AG04450 (cell line): ENCODE results near the gene CCP110. TPM values are rescaled to one million over a fixed set of nuclear protein-coding genes. Genes with fewer than 3 reads are reported as not detected.

Experiments used
- CTCF ChIA-PET: fragments of 300-600, 350-600 bp; formaldehyde crosslinking; extraction: SDS; loops from one replicate; lab custom pipeline; 2022; ENCODE audit warnings: antibody characterized with exemption, inconsistent platforms; lab: Charles Lee
- POLR2A ChIA-PET: fragments of 350-600 bp; formaldehyde crosslinking; extraction: SDS; loops from one replicate; lab custom pipeline; 2021; ENCODE audit warnings: antibody characterized with exemption, inconsistent platforms; lab: Yijun Ruan, JAX
- DNase-seq: peaks from one replicate; pipeline ENCODE4 v3.0.0-alpha.2; 2011; ENCODE audit warnings: low read depth, low spot score
- H3K27ac ChIP-seq: one replicate; pipeline ENCODE4 v1.5.1; 2012; ENCODE audit warnings: low read depth, low read length, control low read depth
- H3K27me3 ChIP-seq: one replicate; pipeline ENCODE4 v1.6.0; 2012; ENCODE audit warnings: low read length; ENCODE audit not compliant: control insufficient read depth, insufficient read depth
- H3K4me3 ChIP-seq: 2 replicates; pipeline ENCODE4 v1.5.1; 2011; ENCODE audit warnings: mild to moderate bottlenecking, low read depth, low read length, control low read depth
- H3K9me3 ChIP-seq: 2 replicates; pipeline ENCODE4 v1.5.1; 2012; ENCODE audit warnings: low read length; ENCODE audit not compliant: control insufficient read depth, insufficient read depth
- polyA plus RNA-seq: library from polyadenylated mRNA; depleted of rRNA; stranded (reverse); fragments of >200 nt; gene quantifications from 2 replicates; pipeline ENCODE4 v1.2.3, GENCODE V29; 2011
- TF ChIP-seq, protein P1 (sequence below): IDR thresholded peaks from 2 replicates; pipeline ENCODE4 v1.5.1; 2011; ENCODE audit warnings: low read depth, low read length, control low read depth, inconsistent platforms

The CCP110 gene
- polyA plus RNA-seq, 1 experiment, result 8.5 TPM

DNA sequence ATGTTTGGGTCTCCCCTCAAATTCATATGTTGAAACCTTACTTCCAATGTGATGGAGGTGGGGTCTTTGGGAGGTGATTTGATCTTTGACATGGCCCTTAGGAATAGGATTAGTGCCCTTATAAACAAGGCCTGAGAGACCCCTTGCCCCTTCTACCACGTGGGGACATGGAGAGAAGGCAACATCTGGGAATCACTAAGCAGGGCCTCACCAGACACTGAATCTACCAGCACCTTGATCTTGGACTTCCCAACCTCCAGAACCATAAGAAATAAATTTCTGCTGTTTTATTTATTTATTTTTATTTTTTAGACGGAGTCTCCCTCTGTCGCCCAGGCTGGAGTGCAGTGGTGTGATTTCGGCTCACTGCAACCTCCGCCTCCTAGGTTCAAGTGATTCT is 42.0 kb upstream of the CCP110 start:
- no peak overlapping the region for H3K27ac ChIP-seq
- no peaks in the 10 kb centered on the region for H3K9me3 ChIP-seq
- no peak overlapping the region for H3K4me3 ChIP-seq
- CTCF ChIA-PET, result interaction anchor here (0.6 to 0.9 kb wide), 2 partner anchors 21 to 25 kb away, joined by 3 to 4 read pairs; no protein-coding TSS in a partner anchor
- POLR2A ChIA-PET, result no interaction called here
- DNase-seq, result no peak
- H3K27me3 ChIP-seq, result no peaks in the 10 kb centered on the region
- TF ChIP-seq, protein P1, sequence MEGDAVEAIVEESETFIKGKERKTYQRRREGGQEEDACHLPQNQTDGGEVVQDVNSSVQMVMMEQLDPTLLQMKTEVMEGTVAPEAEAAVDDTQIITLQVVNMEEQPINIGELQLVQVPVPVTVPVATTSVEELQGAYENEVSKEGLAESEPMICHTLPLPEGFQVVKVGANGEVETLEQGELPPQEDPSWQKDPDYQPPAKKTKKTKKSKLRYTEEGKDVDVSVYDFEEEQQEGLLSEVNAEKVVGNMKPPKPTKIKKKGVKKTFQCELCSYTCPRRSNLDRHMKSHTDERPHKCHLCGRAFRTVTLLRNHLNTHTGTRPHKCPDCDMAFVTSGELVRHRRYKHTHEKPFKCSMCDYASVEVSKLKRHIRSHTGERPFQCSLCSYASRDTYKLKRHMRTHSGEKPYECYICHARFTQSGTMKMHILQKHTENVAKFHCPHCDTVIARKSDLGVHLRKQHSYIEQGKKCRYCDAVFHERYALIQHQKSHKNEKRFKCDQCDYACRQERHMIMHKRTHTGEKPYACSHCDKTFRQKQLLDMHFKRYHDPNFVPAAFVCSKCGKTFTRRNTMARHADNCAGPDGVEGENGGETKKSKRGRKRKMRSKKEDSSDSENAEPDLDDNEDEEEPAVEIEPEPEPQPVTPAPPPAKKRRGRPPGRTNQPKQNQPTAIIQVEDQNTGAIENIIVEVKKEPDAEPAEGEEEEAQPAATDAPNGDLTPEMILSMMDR, result no peak

DNA sequence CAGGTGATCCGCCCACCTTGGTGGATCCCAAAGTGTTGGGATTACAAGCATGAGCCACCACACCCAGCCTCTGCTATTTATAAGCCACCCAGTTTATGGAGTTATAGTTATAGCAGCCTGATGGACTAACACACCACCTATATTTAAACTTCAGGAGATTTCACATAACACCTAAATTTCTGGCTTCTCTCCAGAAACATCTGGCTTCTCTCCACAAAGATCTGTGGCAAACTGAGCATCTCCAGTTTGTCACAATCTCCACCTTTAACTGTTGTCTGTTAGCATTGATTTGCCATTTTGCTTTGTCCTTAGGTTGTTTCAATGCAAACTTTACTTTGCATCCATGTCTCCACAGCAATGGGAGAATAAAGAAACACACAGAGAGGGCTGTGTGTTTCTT is 41.5 kb upstream of the CCP110 start:
- Histone ChIP-seq H3K4me3 (no peak overlapping the region), H3K27me3 (no peaks in the 10 kb centered on the region), H3K9me3 (no peaks in the 10 kb centered on the region), H3K27ac (no peak overlapping the region)
- ChIA-PET CTCF (no interaction called here), POLR2A (no interaction called here)
- TF ChIP-seq, protein P1, result no peak
- DNase-seq, result no peak

DNA sequence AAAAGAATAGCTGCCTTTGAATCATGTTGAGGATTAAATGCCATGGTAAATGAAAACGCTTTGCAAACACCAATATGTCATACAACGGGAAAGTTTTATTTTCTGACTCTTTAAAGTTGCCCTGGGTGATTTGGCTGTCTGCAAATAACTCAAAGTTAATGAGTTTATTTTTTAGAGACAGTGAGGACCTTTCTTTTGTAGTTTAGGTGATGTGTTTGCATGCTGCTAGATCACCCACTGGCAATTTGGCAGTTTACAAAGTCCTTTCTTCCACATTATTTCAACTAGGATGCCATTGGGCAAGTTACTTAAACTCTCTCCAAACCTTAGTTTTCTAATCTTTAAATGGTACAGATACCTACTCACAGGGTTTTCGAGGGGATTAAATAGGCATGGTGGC is 39.6 kb upstream of the CCP110 start:
- CTCF ChIA-PET, result no interaction called here
- POLR2A ChIA-PET, result no interaction called here
- DNase-seq, result no peak
- Histone ChIP-seq H3K9me3 (no peaks in the 10 kb centered on the region), H3K4me3 (no peak overlapping the region), H3K27me3 (no peaks in the 10 kb centered on the region), H3K27ac (no peak overlapping the region)
- TF ChIP-seq, protein P1, result no peak

DNA sequence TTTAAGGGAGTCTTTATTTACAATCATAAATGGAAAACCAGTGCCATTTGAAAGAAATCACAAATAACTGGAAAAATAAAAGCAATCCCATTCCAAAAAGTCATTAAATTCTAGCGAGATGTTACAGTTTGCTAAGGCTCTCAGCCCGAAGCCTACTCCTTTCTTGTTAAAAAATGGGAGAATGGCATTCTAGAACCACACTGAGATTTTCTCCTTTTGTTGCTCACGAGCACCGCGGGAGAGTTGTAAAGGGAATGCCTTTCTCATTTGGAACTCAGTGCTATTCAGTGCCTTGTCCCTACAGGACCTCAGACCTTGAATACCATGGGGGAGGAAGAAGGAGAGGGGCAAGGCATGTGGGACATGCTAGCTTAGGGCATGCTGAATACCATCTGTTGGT is 38.1 kb upstream of the CCP110 start:
- CTCF ChIA-PET, result no interaction called here
- Histone ChIP-seq H3K27me3 (no peaks in the 10 kb centered on the region), H3K9me3 (no peaks in the 10 kb centered on the region), H3K27ac (no peak overlapping the region), H3K4me3 (no peak overlapping the region)
- TF ChIP-seq, protein P1, result no peak
- POLR2A ChIA-PET, result no interaction called here
- no peak for DNase-seq

DNA sequence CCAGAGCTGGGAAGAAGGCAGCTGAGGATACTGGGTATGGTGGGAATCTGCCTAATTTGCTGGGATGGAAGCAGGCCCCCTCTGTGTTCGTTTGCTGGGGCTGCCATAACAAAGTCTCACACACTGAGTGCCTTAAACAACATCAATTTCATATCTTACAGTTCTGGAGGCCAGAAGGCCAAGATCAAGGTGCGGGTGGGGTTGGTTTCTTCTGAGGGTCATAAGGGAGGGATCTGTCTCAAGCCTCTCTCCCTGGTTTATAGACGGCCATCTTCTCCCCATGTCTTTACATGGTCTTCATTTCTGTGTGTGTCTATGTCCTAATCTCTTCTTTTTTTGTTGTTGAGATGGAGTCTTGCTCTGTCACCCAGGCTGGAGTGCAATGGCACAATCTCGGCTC is 37.7 kb upstream of the CCP110 start:
- Histone ChIP-seq H3K27ac (no peak overlapping the region), H3K9me3 (no peaks in the 10 kb centered on the region), H3K4me3 (no peak overlapping the region), H3K27me3 (no peaks in the 10 kb centered on the region)
- TF ChIP-seq, protein P1, result no peak
- POLR2A ChIA-PET, result no interaction called here
- CTCF ChIA-PET, result no interaction called here
- DNase-seq, result no peak
